HL-60 (cell line): ENCODE results near the gene GPR17.

ENCODE experiments used
- CTCF ChIP-seq: IDR thresholded peaks from one replicate; pipeline ENCODE4 v1.5.1; 2011; ENCODE audit warnings: low read length, control low read depth, inconsistent platforms; ENCODE audit not compliant: insufficient read depth
- GABPA ChIP-seq: IDR thresholded peaks from 2 replicates; pipeline ENCODE4 v1.6.1; 2012; ENCODE audit warnings: low read depth
- POLR2AphosphoS5 ChIP-seq: IDR thresholded peaks from 2 replicates; pipeline ENCODE4 v1.6.1; 2012; ENCODE audit warnings: low read depth
- REST ChIP-seq: IDR thresholded peaks from 2 replicates; pipeline ENCODE4 v1.6.1; 2012; ENCODE audit warnings: low read depth; ENCODE audit not compliant: insufficient replicate concordance

- no peak for TF ChIP-seq CTCF
- TF ChIP-seq POLR2AphosphoS5 = no peak
- no peak for TF ChIP-seq GABPA
- no peak for TF ChIP-seq REST
Observed at GRCh38 chr2:127619203-127619590, 26.8 kb upstream of the GPR17 start.
